Keratinocyte (primary cell): Measurements from ENCODE around the gene OR13H1. TPM values are rescaled to one million over a fixed set of nuclear protein-coding genes. Genes with fewer than 3 reads are reported as not detected.
"Not testable (repeated sequence)": the region's sequence is repeated elsewhere in the genome, so short reads cannot be mapped to it uniquely, and the experiment has no call there.

ENCODE experiments used
- DNase-seq: peaks from one replicate; pipeline ENCODE4 v3.0.0-alpha.2; 2011; ENCODE audit warnings: low read depth, missing footprints, low spot score
- FAIRE-seq: peaks from 2 replicates; lab custom pipeline; 2011; peaks lifted over from hg19 to GRCh38; lab: Jason Lieb, UNC
- H2AFZ ChIP-seq: 2 replicates; pipeline ENCODE4 v1.6.0; 2012; ENCODE audit warnings: low read length, control low read depth, inconsistent platforms; ENCODE audit not compliant: control insufficient read depth
- H3K27ac ChIP-seq: 2 replicates; pipeline ENCODE4 v1.5.1; 2011; ENCODE audit warnings: low read length; ENCODE audit not compliant: control insufficient read depth, insufficient read depth
- H3K27me3 ChIP-seq: 3 replicates; pipeline ENCODE4 v1.6.0; 2011; ENCODE audit warnings: low read length; ENCODE audit not compliant: control insufficient read depth, insufficient read depth; ENCODE audit errors: extremely low read depth
- H3K36me3 ChIP-seq, 2 experiments: 2 replicates in 1 of 2; 3 replicates in 1 of 2; pipeline ENCODE4 v1.5.1; 2011; ENCODE audit warnings: low read length in 2 of 2, mild to moderate bottlenecking in 1 of 2; ENCODE audit not compliant: control insufficient read depth in 2 of 2, insufficient read depth in 2 of 2; ENCODE audit errors: extremely low read depth in 1 of 2
- H3K4me1 ChIP-seq: 3 replicates; pipeline ENCODE4 v1.5.1; 2011; ENCODE audit warnings: low read length; ENCODE audit not compliant: control insufficient read depth, insufficient read depth; ENCODE audit errors: extremely low read depth
- H3K4me2 ChIP-seq: 3 replicates; pipeline ENCODE4 v1.6.0; 2011; ENCODE audit warnings: low read depth, low read length; ENCODE audit not compliant: control insufficient read depth, insufficient read depth; ENCODE audit errors: extremely low read depth
- H3K4me3 ChIP-seq, 3 experiments: fragments of 200-600 bp in 1 of 3; sonication (generic) in 1 of 3; 2 replicates in 2 of 3; 3 replicates in 1 of 3; pipeline ENCODE4 v1.5.1; 2011 to 2016; ENCODE audit warnings: low read length in 3 of 3, mild to moderate bottlenecking in 3 of 3, control low read depth in 2 of 3, inconsistent platforms in 1 of 3, low read depth in 1 of 3, mixed read lengths in 1 of 3, mixed run types in 1 of 3, moderate library complexity in 1 of 3; ENCODE audit not compliant: control insufficient read depth in 2 of 3, insufficient read depth in 2 of 3; ENCODE audit errors: extremely low read depth in 1 of 3
- H3K79me2 ChIP-seq: 2 replicates; pipeline ENCODE4 v1.6.0; 2012; ENCODE audit warnings: low read length; ENCODE audit not compliant: control insufficient read depth, insufficient read depth
- H3K9ac ChIP-seq: 3 replicates; pipeline ENCODE4 v1.6.0; 2011; ENCODE audit warnings: low read length; ENCODE audit not compliant: control insufficient read depth, insufficient read depth; ENCODE audit errors: extremely low read depth
- H3K9me1 ChIP-seq: 3 replicates; pipeline ENCODE4 v1.6.0; 2011; ENCODE audit warnings: low read length; ENCODE audit not compliant: control insufficient read depth, insufficient read depth; ENCODE audit errors: extremely low read depth
- H3K9me3 ChIP-seq: 2 replicates; pipeline ENCODE4 v1.5.1; 2012; ENCODE audit warnings: low read depth, low read length; ENCODE audit not compliant: control insufficient read depth
- H4K20me1 ChIP-seq: 3 replicates; pipeline ENCODE4 v1.6.0; 2011; ENCODE audit warnings: low read length; ENCODE audit not compliant: control insufficient read depth, insufficient read depth; ENCODE audit errors: extremely low read depth
- CTCF ChIP-seq, 3 experiments: IDR thresholded peaks in 1 of 3; conservative IDR thresholded peaks in 1 of 3; optimal IDR thresholded peaks in 1 of 3; 2 replicates in 2 of 3; 3 replicates in 1 of 3; pipeline versions ENCODE3 to v1.5.1; 2011; ENCODE audit warnings: low read length in 3 of 3, mild to moderate bottlenecking in 3 of 3, moderate library complexity in 2 of 3, control low read depth in 1 of 3, inconsistent platforms in 1 of 3; ENCODE audit not compliant: insufficient read depth in 2 of 3; ENCODE audit errors: extremely low read depth in 1 of 3
- EZH2 ChIP-seq: IDR thresholded peaks from one replicate; pipeline ENCODE4 v1.6.1; 2012; ENCODE audit warnings: inconsistent platforms, mild to moderate bottlenecking, low read length, moderate library complexity
- dilution Hi-C: fragments of 300-500 bp; cut with MboI; formaldehyde crosslinking; loops from one replicate; pipeline ENCODE4 v1.7.0; 2020; ENCODE audit warnings: low sequenced_read_pairs; ENCODE audit not compliant: extremely low pct_ligation_motif_present
- polyA plus RNA-seq, 5 experiments: library from polyadenylated mRNA; depleted of rRNA in 3 of 5; stranded (reverse) in 3 of 5; stranded (forward) in 1 of 5; unstranded in 1 of 5; fragments of >200 nt; gene quantifications; 1 replicate in 1 of 5; 2 replicates in 3 of 5; 3 replicates in 1 of 5; pipeline versions ENCODE4 v1.2.1 to v1.2.3, GENCODE V29; 2011 to 2012; ENCODE audit warnings: missing spikeins in 2 of 5, low read depth in 1 of 5, low replicate concordance in 1 of 5

OR13H1 gene
- polyA plus RNA-seq, 1 donor (not counting 4 experiments of a cell fraction or from before 2014, with no cell fraction given), result not detected

DNA sequence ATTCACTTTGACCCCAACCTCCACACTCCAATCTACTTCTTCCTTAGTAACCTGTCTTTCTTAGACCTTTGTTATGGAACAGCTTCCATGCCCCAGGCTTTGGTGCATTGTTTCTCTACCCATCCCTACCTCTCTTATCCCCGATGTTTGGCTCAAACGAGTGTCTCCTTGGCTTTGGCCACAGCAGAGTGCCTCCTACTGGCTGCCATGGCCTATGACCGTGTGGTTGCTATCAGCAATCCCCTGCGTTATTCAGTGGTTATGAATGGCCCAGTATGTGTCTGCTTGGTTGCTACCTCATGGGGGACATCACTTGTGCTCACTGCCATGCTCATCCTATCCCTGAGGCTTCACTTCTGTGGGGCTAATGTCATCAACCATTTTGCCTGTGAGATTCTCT, 344 bp downstream of the OR13H1 start:
- no peaks in the 10 kb centered on the region for H3K27me3 ChIP-seq
- no peak overlapping the region for H3K9ac ChIP-seq
- H4K20me1 ChIP-seq, result no peaks in the 10 kb centered on the region
- H2AFZ ChIP-seq, result no peak overlapping the region
- H3K4me2 ChIP-seq, result no peak overlapping the region
- no peaks in the 10 kb centered on the region for H3K9me3 ChIP-seq
- H3K36me3 ChIP-seq, result no peaks in the 10 kb centered on the region
- dilution Hi-C loops, result no loop called here
- no peaks in the 10 kb centered on the region for H3K79me2 ChIP-seq
- no peak overlapping the region for H3K4me3 ChIP-seq
- no peak overlapping the region for H3K27ac ChIP-seq
- FAIRE-seq (no peak), DNase-seq (no peak)
- H3K9me1 ChIP-seq, result no peaks in the 10 kb centered on the region
- TF ChIP-seq EZH2 (no peak), CTCF (optimal IDR thresholded peaks at IDR 0.05 in 1 of 3, IDR thresholded peaks at IDR 0.05 in 1 of 3, conservative IDR thresholded peaks at IDR 0.05 in 1 of 3; ENCODE audit: extremely low read depth in 1 of 3, insufficient read depth in 2 of 3, low read length in 3 of 3) (no peak)
- no peaks in the 10 kb centered on the region for H3K4me1 ChIP-seq

DNA sequence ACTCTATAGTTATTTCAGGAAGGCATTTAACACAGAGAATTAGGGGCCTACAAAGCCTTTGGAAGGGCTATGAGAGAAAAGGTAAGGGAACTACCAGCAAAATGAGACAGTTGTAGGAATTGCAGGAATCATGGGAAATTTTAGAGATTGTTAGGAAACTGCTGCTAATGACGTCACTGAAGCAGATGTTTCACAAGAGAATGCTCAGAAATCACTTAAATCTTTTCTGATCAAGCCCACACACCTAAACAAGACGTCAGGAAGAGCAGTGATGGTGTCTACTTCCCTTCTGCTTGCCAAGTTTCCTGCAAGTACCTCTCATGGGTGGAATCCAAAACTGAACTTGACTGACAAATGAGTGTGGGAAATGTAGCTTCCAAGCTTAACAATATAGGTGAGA, 5.1 kb downstream of the OR13H1 start:
- no peak overlapping the region for H3K4me3 ChIP-seq
- DNase-seq (no peak), FAIRE-seq (no peak)
- no peaks in the 10 kb centered on the region for H4K20me1 ChIP-seq
- TF ChIP-seq CTCF (optimal IDR thresholded peaks at IDR 0.05 in 1 of 3, IDR thresholded peaks at IDR 0.05 in 1 of 3, conservative IDR thresholded peaks at IDR 0.05 in 1 of 3; ENCODE audit: extremely low read depth in 1 of 3, insufficient read depth in 2 of 3, low read length in 3 of 3), result no peak
- TF ChIP-seq EZH2, result no peak
- dilution Hi-C loops, result no loop called here
- no peaks in the 10 kb centered on the region for H3K36me3 ChIP-seq
- no peaks in the 10 kb centered on the region for H3K27me3 ChIP-seq
- H3K9ac ChIP-seq, result no peak overlapping the region
- H3K79me2 ChIP-seq, result no peaks in the 10 kb centered on the region
- no peak overlapping the region for H3K4me2 ChIP-seq
- no peaks in the 10 kb centered on the region for H3K9me1 ChIP-seq
- H3K27ac ChIP-seq, result no peak overlapping the region
- no peaks in the 10 kb centered on the region for H3K9me3 ChIP-seq
- H2AFZ ChIP-seq, result no peak overlapping the region
- H3K4me1 ChIP-seq, result no peaks in the 10 kb centered on the region

DNA sequence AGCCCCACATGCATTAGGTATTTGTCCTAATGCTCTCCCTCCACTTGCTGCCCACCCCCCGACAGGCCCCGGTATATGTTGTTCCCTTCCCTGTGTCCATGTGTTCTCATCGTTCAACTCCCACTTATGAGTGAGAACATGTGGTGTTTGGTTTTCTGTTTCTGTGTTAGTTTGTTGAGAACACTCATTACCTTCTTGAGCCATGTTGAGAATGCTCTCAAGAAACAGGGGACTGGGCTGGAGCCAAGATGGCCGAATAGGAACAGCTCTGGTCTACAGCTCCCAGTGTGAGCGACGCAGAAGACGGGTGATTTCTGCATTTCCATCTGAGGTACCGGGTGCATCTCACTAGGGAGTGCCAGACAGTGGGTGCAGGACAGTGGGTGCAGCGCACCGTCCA, 8.6 kb downstream of the OR13H1 start:
- H3K4me2 ChIP-seq, H3K27me3 ChIP-seq, DNase-seq, H3K36me3 ChIP-seq, H3K79me2 ChIP-seq, H3K27ac ChIP-seq, H4K20me1 ChIP-seq, dilution Hi-C loops, H3K4me3 ChIP-seq, H3K9me1 ChIP-seq, FAIRE-seq, H3K4me1 ChIP-seq, H3K9ac ChIP-seq, H3K9me3 ChIP-seq, H2AFZ ChIP-seq: not testable (repeated sequence)
